Stomach (tissue), 4 donors: ENCODE measurements around the gene ACKR3.

Experiments used
- POLR2A ChIP-seq, 4 donors: fragments of 450-650 bp; IDR thresholded peaks; one replicate each; pipeline ENCODE4 v1.6.1; 2016; ENCODE audit warnings: antibody characterized with exemption in 4 of 4, control low read depth in 2 of 4, mild to moderate bottlenecking in 1 of 4, moderate library complexity in 1 of 4
- TF ChIP-seq, protein P1 (sequence below), 7 experiments: fragments of 450-650 bp in 4 of 7; fragments of 200-600 bp in 3 of 7; sonication (generic) in 3 of 7; IDR thresholded peaks; one replicate each; pipeline ENCODE4 v1.5.1; 2016 to 2019; ENCODE audit warnings: antibody characterized with exemption in 7 of 7, control low read depth in 2 of 7, mild to moderate bottlenecking in 1 of 7

DNA sequence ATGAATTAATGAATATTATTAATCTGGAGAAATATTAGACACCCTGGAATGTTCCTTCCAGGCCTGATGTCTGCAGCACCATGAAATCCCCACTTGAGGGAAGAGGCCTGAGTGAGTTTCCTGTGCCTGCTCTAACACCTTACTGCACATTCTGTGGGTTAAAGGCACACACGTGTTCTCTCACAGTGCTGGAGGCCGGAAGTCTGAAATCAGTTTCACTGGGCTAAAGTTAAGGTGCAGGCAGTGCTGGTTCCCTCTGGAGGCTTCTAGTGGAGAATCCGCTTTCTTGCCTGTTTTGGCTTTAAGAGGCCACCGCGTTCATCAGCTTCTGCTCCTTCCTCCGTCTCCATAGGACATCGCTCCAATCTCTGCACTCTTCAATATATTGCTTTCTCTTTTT lies 48.7 kb downstream of the ACKR3 start:
- TF ChIP-seq, protein P1, sequence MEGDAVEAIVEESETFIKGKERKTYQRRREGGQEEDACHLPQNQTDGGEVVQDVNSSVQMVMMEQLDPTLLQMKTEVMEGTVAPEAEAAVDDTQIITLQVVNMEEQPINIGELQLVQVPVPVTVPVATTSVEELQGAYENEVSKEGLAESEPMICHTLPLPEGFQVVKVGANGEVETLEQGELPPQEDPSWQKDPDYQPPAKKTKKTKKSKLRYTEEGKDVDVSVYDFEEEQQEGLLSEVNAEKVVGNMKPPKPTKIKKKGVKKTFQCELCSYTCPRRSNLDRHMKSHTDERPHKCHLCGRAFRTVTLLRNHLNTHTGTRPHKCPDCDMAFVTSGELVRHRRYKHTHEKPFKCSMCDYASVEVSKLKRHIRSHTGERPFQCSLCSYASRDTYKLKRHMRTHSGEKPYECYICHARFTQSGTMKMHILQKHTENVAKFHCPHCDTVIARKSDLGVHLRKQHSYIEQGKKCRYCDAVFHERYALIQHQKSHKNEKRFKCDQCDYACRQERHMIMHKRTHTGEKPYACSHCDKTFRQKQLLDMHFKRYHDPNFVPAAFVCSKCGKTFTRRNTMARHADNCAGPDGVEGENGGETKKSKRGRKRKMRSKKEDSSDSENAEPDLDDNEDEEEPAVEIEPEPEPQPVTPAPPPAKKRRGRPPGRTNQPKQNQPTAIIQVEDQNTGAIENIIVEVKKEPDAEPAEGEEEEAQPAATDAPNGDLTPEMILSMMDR (IDR thresholded peaks at IDR 0.05): no peak
- TF ChIP-seq POLR2A (IDR thresholded peaks at IDR 0.05): no peak
